Measurements from ENCODE around the gene DDX6.
"Not testable (repeated sequence)": the region's sequence is repeated elsewhere in the genome, so short reads cannot be mapped to it uniquely, and the experiment has no call there.

Gene DDX6, protein sequence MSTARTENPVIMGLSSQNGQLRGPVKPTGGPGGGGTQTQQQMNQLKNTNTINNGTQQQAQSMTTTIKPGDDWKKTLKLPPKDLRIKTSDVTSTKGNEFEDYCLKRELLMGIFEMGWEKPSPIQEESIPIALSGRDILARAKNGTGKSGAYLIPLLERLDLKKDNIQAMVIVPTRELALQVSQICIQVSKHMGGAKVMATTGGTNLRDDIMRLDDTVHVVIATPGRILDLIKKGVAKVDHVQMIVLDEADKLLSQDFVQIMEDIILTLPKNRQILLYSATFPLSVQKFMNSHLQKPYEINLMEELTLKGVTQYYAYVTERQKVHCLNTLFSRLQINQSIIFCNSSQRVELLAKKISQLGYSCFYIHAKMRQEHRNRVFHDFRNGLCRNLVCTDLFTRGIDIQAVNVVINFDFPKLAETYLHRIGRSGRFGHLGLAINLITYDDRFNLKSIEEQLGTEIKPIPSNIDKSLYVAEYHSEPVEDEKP

DNA sequence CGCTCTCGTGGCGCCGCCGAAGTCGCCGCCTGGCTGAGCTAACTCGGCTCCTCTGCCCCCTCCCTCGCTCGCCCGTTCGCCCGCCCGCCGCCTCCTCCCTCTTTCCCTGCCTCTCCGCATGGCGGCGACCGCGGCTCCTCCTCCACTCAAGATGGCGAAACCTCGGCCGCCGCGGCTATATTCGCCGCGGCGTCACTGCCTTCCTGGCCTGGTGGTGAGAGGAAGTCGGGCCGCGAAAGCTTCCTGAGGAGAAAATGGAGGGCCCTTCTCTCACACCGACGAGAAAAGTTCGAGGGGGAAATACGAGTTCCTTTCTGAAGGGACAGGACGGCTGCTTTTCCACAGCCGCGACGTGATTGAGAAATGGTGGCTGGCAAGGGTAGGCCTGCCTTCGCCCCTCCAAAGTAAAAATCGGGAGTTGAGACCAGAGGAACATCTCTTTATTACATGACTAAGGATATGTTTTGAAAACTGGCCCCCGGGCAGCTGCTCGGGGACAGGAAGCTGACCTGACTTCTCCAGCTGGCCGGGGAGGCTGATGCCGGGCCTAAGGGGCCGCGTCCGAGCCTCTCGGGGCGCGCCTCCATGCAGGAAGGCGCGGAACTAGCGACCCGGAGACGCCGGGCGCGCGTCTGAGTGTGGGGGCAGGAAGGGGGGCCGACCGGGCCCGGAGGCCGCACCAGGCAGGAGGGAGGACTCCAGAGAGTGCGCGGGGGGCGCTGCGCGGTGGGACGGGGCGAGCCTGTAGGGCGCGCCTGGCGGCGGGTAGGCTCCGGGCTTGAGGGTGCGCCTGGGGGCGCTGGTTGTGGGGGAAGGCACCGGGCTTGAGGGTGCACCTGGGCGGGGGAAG is at the start of gene DDX6:
Gene DDX6 (minus strand): TSS at position 54 of the 850 bp plus-strand sequence. CDS start 4,913 bp downstream, outside the sequence.
- peak; percentile 80 to 88 (median 82) for DNase-seq (ENCODE audit: low read depth in 2 of 3, low spot score in 1 of 3)

DNA sequence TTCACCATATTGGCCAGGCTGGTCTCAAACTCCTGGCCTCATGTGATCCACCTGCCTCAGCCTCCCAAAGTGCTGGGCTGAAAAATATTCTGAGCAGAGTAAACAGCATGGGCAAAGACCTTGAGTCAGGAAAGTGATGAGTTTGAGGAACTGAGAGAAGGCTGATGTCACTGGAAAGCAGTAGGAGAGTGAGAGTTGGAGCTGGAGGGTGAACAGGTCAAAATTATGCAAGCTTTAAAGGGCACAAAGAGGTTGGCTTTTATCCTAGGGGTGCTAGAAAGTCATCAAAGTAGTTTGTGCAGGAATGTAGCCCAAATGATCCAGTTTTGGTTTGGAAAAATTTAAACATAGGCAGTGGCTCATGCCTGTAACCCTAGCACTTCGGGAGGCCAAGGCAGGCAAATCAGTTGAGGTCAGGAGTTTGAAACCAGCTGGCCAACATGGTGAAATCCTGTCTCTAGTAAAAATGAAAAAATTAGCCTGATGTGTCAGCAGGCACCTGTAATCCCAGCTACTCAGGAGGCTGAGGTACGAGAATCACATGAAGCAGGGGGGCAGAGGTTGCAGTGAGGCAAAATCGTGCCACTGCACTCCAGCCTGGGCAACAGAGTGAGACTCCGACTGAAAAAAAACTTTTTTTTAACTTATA is 48.1 kb upstream of the DDX6 start:
- DNase-seq (ENCODE audit: low read depth in 2 of 3, low spot score in 1 of 3) = no peak

DNA sequence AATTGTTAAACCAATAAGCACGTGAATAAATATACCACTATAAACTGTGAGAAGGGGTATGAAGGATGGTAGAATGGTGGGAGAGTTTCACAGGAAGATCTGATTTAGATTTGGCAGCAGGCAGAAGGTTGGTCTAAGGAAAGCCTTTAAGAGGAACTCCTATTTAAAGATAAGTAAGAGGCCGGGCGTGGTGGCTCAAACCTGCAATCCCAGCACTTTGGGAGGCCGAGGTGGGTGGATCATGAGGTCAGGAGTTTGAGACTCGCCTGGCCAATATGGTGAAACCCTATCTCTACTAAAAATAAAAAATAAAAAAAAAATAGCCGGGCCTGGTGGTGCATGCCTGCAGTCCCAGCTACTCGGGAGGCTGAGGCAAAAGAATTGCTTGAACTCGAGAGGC is 46.9 kb upstream of the DDX6 start:
- no peak for DNase-seq (ENCODE audit: low read depth in 2 of 3, low spot score in 1 of 3)

DNA sequence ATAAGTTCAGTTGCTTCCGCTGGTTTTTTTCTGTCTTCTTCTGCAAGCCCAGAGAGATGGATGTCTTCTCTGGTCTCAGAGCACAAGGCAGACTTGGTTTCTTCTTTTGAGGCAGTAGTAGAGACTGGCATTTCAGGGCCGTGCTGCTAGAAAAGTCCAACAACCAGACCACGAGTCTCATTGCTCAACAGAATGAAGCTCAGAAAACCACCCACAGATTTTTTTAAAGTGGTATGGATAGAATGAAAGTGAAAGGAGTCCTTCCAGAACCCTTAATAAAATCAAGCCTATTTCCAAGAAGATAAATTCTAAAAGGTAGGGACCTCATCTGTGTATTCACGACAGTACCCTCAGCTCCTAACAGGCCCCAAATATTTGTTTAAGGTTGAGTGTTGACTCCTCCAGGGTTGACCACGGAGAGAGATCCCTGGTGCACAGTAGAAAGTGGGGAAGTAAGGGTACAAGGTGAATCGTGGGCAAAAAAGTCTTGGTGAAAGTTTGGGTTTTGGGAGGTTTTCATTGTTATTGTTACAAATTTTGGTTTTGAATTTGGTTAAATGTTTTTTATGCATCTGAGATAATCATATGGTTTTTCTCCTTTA is 43.6 kb upstream of the DDX6 start:
- DNase-seq (ENCODE audit: low read depth in 2 of 3, low spot score in 1 of 3) = no peak

DNA sequence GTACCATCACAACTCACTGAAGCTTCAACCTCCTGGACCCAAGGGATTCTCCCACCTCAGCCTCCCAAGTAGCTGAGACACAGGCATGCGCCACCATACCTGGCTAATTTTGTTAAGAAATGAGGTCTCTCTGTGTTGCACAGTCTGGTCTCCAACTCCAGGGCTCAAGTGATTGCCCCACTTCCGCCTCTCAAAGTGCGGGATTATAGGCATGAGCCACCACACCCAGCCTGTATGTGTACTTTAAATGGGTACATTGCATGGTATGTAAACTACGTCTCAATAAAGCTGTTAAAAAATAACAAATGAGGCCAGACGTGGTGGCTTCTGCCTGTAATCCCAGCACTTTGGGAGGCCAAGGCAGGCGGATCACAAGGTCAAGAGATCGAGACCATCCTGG is 36.2 kb upstream of the DDX6 start:
- no peak for DNase-seq (ENCODE audit: low read depth in 2 of 3, low spot score in 1 of 3)

DNA sequence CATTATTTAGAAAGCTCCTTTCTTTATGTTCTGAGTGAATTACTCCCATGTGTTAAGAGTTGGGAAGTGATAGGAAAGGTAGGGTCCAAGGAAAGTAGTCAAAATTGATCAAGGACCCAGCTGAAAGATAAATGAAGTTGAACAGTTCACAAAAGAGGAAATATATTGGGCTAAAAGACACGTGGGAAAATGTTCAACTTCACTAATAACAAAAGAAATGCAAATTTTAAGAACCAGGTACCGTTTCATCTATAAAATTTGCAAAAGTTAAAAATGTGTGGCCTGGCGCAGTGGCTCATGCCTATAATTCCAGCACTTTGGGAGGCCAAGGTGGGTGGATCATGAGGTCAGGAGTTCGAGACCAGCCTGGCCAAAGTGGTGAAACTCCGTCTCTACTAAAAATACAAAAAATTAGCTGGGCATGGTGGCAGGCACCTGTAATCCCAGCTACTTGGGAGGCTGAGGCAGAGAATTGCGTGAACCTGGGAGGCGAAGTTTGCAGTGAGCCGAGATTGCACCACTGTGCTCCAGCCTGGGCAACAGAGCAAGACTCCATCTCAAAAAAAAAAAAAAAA is 32.1 kb upstream of the DDX6 start:
- DNase-seq (ENCODE audit: low read depth in 2 of 3, low spot score in 1 of 3) = not testable (repeated sequence)

DNA sequence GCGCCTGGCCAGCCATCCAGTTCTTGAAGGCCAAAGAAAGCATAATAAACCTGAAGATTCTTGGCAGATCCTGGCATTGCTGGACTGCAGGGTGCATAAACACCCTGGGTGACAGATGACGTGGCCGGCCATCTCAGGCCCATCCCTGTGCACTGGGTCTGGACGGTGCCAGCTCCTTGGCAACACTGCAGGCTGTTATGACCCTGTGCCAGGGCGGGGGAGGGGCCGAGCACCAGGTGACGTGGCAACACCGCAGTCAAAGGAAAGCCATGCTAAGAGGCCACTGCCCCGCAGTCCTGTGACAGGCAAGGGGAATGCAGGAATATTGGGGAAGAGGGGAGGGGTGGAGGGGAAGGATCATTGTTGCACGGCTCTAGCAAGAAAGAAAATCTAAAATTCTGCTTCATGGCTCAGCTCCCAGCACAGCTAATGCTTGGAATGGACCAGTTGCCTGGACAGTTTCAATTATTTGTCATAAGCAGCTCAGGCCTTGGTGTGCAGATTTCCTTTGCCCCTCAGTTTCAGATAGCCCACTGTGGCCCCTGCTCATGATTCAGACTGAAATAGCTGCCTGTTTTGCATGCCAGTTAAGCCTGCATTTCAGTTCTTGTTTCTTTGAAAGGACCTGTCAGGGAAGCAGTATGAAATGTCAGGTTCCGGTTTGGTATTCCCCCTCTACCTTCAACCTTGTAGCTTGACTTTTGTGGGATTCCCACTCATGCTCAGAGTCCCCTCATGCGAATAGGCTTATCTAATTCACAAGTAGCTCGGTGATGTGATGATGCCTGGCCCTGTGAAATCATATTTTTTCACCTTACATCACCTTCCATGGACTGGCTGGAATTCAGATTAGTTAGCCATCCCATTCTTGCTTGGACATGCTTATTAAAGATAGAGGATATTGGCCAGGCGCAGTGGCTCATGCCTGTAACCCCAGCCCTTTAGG is 29.7 kb upstream of the DDX6 start:
- no peak for DNase-seq (ENCODE audit: low read depth in 2 of 3, low spot score in 1 of 3)

DNA sequence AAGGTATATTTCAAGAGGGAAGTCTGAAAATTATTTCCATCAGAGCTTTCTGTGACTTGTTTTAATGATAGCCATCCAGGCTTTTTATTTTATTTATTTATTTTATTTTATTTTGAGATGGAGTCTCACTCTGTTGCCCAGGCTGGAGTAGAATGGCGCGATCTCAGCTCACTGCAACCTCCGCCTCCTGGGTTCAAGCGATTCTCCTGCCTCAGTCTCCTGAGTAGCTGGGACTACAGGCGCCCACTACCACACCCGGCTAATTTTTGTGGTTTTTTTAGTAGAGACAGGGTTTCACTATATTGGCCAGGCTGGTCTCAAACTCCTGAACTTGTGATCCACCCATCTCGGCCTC is 29.0 kb upstream of the DDX6 start:
- DNase-seq (ENCODE audit: low read depth in 2 of 3, low spot score in 1 of 3) = not testable (repeated sequence)

DNA sequence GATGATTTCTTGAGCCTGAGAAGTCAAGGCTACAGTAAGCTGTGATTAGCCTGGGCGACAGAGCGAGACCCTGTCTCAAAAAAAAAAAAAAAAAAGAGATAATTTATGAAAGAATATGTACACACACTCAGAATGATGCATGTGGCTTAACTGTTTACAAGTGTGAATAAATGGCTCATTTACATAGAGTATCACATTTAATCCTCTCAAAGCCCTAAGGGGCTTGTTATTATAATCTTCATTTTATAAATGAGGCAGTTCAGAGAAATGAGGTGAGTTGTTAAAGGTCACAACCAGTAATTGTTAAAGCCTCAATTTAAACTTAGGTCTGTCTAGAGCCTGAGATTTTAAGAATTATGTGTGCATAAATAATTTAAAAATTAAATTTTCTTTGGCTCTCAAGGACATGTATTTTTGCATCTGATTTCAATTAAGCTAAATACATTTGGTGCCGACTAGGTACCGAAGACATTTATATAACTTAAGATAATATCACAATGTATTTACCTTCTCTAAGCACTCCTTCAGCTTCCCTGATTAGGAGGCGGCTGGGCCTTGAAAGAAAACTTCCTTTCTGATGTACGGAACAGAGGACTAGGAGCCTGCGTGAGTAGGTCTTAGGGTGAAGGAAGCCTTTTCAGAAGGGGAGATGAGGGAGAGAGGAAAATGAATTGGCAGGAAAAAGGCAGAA is 28.5 kb upstream of the DDX6 start:
- no peak for DNase-seq (ENCODE audit: low read depth in 2 of 3, low spot score in 1 of 3)

DNA sequence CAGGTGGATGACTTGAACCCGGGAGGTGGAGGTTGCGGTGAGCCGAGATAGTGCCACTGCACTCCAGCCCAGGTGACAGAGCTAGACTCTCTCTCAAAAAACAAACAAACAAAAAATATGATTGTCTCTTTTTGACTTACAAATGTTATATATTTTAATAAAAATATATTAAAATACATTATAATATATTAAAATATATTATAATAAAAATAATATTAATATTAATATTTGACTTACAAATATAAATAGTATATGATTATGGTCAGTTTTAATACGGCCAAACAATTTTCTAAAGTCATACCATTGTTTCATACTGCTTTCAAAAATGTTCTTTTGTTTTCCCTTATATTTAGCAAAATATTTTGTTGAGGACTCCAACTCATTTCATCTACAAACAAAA is 27.2 kb upstream of the DDX6 start:
- DNase-seq (ENCODE audit: low read depth in 2 of 3, low spot score in 1 of 3) = no peak

DNA sequence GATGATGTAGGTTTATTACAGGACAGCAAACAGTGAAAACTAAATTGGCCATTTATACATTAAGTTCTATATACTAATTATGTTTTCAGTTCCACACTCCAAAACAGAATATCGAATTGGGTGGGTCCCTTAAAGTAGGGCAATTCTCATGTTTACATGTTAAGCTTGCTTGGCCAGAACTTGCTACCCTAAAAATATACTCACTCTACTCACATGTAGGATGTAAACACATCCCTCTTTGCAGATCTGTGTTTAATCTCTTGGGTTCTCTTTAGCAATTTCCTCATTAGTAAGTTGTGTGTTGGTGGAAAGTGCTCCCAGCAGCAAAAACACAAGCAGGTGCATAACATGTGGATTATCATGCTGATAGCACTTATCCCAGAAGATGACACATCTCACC is 22.6 kb upstream of the DDX6 start:
- DNase-seq (ENCODE audit: low read depth in 2 of 3, low spot score in 1 of 3) = no peak

DNA sequence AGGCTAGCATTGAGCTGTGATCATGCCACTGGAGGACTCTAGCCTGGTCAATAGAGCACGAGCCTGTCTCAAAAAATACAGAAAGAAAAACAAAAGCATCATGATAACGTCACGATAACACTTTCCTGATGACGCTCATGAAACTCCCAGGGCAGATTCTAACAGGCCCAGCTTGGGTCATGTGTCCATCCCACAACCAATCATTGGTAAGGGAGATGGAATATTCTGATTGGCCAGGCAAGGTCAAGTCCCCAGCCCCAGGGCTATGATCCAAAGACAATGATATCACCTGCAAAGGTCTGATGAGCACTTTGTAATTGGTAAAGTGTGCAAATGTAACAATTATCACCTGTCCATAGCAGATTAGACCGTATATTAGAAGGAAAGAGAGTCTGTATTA is 21.5 kb upstream of the DDX6 start:
- DNase-seq (ENCODE audit: low read depth in 2 of 3, low spot score in 1 of 3) = no peak

DNA sequence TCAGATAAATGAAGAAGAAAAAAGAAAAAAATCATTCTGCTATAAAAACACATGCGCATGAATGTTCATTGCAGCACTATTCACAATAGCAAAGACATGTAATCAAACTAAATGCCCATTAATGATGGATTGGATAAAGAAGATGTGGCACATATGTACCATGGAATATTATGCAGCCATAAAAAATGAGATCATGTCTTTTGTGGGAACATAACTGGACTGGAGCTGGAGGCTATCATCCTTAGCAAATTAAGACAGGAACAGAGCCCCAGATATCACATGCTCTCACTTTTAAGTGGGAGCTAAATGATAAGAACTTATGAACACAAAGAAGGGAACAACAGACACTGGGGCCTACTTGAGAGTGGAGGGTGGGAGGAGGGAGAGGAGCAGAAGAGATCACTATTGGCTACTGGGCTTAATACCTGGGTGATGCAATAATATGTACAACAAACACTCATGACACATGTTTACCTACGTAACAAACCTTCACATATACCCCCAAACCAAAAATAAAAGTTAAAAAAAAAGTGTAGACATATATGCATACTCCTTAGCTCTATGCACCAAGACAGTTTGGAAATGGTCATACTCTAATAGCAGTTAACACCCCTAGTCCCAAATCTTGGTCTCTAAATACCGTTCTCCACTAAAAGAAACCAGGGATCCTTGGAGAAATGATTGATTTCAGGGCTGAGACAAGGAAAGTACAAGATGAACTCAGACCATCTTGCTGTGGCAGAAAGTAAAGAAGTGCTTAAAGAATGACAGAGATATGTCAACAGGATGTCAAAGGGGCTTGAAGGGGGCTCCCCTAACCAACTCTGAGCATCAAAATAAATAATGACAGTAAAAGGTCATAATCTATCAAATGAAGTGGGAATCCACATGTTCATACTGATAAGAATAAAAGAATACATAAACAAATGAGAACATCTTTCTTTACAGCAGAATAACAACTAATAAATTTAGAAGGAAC is 17.1 kb upstream of the DDX6 start:
- DNase-seq (ENCODE audit: low read depth in 2 of 3, low spot score in 1 of 3) = no peak

DNA sequence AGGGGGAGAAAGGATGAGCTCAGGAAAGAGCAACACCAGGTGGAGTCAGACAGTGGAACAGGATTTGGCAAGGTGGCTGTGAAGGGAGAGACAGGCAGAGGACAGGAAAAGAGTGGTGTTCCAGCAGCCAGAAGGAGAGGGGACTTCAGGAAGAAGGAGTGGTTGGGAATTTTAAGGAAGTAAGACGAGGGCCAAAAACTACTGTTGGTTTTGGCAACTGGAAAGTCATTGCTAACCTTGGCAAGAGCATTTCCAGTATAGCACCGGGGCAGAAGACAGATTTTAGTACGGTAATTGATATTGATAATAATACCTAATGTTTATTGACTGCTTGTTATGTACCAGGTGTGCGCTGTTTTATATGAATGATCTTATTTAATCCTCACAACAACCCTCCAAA is 15.4 kb upstream of the DDX6 start:
- no peak for DNase-seq (ENCODE audit: low read depth in 2 of 3, low spot score in 1 of 3)

DNA sequence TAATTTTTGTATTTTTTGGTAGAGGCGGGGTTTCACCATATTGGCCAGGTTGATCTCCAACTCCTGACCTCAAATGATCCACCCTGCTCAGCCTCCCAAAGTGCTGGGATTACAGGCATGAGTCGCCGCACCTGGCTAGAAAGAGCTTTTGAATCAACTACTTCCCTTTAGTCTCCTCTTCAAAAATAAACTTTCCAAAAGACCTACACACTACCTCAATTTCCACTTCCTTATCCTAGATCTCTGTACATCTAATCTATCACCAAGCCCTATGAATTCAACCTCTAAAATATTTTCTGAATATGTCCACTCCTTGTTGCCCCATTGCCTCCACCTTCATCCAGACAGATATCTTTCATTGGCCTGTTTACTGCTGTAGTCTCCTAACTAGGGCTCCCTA is 13.1 kb upstream of the DDX6 start:
- DNase-seq (ENCODE audit: low read depth in 2 of 3, low spot score in 1 of 3) = no peak

DNA sequence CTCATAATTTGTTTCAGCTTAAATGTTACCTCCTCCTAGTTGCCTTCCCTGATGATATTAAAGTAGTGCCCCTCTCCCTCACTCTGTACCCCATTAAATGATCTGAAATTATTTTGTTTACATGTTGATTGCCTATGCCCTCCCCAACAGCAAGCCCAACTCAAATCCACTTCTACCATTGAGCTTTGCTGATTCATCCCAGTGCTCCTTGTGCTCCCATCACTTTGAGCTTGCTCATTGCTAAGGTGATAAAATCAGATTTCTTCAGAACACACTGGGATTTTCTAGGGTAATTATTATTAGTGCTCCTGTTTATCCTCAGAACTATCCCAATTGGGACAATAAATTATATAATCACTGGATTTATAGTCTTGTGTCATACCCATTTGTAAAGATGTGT is 8.4 kb upstream of the DDX6 start:
- DNase-seq (ENCODE audit: low read depth in 2 of 3, low spot score in 1 of 3) = no peak

DNA sequence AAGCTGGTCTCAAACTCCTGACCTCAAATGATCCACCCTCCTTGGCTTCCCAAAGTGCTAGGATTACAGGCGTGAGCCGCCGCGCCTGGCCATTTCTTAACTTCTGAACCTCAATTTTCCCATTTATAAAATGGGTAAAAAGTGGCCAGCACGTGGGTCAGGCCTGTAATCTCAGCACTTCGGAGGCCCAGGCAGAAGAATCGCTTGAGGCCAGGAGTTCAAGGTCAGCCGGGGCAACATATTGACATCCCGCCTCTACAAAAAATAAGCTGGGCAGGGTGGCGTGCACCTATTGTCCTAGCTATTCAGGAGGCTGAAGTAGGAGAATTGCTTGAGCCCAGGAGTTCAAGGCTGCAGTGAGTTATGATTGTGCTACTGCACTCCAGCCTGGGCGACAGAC is 6.5 kb upstream of the DDX6 start:
- DNase-seq (ENCODE audit: low read depth in 2 of 3, low spot score in 1 of 3) = no peak

DNA sequence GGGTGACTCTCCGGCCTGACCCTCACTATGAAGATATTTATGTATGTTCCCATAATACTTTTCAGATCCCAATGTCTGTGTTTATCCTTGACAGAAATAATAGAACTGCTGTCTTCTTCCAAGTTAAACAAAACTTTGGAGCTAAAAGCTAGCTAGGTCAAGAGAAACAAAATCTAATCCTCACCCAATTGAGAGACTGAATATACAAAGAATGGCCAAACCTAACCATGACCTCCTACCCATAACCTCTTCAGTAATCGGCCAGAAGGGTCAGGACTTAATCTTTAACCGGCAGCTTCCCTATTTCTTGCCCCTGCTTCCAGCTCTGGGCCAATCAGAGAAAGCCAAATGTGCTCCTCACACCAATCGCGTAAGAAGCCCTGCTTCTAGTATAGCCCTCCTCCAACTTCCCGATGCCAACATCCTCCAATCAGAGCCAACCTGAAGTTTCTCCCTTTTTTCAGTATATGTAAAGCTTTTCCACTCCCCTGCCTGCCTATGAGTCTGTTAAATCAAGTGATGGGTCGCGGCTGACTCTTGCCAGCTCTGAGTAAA is 1.7 kb upstream of the DDX6 start:
- peak; percentile 57 to 61 (median 58) for DNase-seq (ENCODE audit: low read depth in 2 of 3, low spot score in 1 of 3)

Data from stimulated activated CD4-positive, alpha-beta T cell treated with anti-CD3 and anti-CD28 coated beads, Interleukin-12 subunit alpha, Interleukin-12 subunit beta, amount 100 ng/mL, for 48 hours (primary cell).